ENCODE results near the gene AADACL4.

DNA sequence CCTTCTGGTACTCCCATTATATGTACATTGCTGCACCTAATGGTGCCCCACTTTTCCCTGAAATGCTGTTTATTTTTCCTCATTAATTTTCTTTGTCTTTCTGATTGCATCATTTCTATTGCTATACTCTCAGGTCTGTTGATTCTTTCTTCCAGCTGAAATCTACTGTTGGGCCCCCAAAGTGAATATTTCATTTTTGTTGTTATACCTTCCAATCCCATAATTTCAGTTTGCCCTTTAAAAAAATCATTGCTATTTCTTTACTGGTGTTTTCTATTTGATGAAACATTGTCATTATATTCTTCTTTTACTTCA, 3.0 kb upstream of the AADACL4 start:
- TF ChIP-seq CTCF (optimal IDR thresholded peaks at IDR 0.05 in 1 of 3, IDR thresholded peaks at IDR 0.05 in 1 of 3, conservative IDR thresholded peaks at IDR 0.05 in 1 of 3; ENCODE audit: extremely low read depth in 1 of 3, insufficient read depth in 2 of 3, low read length in 3 of 3) (no peak), EZH2 (IDR thresholded peaks at IDR 0.05; ENCODE audit: low read length) (no peak)

Measured in keratinocyte (primary cell).